ENCODE measurements around the gene BRINP3.
A peak's percentile ranks its signal among the peaks of the same experiment; 100 is the strongest.
"Not testable (repeated sequence)": the region's sequence is repeated elsewhere in the genome, so short reads cannot be mapped to it uniquely, and the experiment has no call there.

Gene BRINP3

GRCh38 chr1:190176776-190177175 is 300.9 kb downstream of the BRINP3 start:
- no peak for DNase-seq

- no peak for DNase-seq
Observed at GRCh38 chr1:190175320-190175719, 302.3 kb downstream of the BRINP3 start.

- DNase-seq: peak; percentile 34
Observed at GRCh38 chr1:190172651-190173430, 304.8 kb downstream of the BRINP3 start.

- DNase-seq: peak; percentile 33
Observed at GRCh38 chr1:190170321-190170720, 307.3 kb downstream of the BRINP3 start.

GRCh38 chr1:190169311-190170067 is 308.2 kb downstream of the BRINP3 start:
- DNase-seq: peak; percentile 81

- peak; percentile 26 for DNase-seq
Observed at GRCh38 chr1:190168893-190169280, 308.8 kb downstream of the BRINP3 start.

GRCh38 chr1:190168116-190168892 is 309.4 kb downstream of the BRINP3 start:
- DNase-seq: peak; percentile 91

GRCh38 chr1:190159146-190159545 is 318.5 kb downstream of the BRINP3 start:
- DNase-seq: no peak

- no peak for DNase-seq
Observed at GRCh38 chr1:190154744-190155143, 322.9 kb downstream of the BRINP3 start.

- DNase-seq: no peak
Observed at GRCh38 chr1:190147616-190148015, 330.0 kb downstream of the BRINP3 start.

GRCh38 chr1:190144650-190145049 is 333.0 kb downstream of the BRINP3 start:
- no peak for DNase-seq

GRCh38 chr1:190140644-190141043 is 337.0 kb downstream of the BRINP3 start:
- no peak for DNase-seq

GRCh38 chr1:190138702-190139101 is 339.0 kb downstream of the BRINP3 start:
- no peak for DNase-seq

- no peak for DNase-seq
Observed at GRCh38 chr1:190138266-190138665, 339.4 kb downstream of the BRINP3 start.

- no peak for DNase-seq
Observed at GRCh38 chr1:190129366-190129765, 348.3 kb downstream of the BRINP3 start.

- DNase-seq: no peak
Observed at GRCh38 chr1:190126728-190127127, 350.9 kb downstream of the BRINP3 start.

GRCh38 chr1:190124068-190124467 is 353.6 kb downstream of the BRINP3 start:
- DNase-seq: no peak

GRCh38 chr1:190120564-190120963 is 357.1 kb downstream of the BRINP3 start:
- DNase-seq: not testable (repeated sequence)

- DNase-seq: no peak
Observed at GRCh38 chr1:190119683-190120082, 358.0 kb downstream of the BRINP3 start.

- no peak for DNase-seq
Observed at GRCh38 chr1:190116921-190117320, 360.7 kb downstream of the BRINP3 start.

- no peak for DNase-seq
Observed at GRCh38 chr1:190104961-190105360, 372.7 kb downstream of the BRINP3 start.

GRCh38 chr1:190102757-190103326 is 374.8 kb downstream of the BRINP3 start:
- no peak for DNase-seq

GRCh38 chr1:190101756-190102155 is 375.9 kb downstream of the BRINP3 start:
- DNase-seq: no peak

Measured in NCI-H226 (cell line).